ENCODE measurements around the gene STAC. TPM values are rescaled to one million over a fixed set of nuclear protein-coding genes. Genes with fewer than 3 reads are reported as not detected.

The STAC gene, protein sequence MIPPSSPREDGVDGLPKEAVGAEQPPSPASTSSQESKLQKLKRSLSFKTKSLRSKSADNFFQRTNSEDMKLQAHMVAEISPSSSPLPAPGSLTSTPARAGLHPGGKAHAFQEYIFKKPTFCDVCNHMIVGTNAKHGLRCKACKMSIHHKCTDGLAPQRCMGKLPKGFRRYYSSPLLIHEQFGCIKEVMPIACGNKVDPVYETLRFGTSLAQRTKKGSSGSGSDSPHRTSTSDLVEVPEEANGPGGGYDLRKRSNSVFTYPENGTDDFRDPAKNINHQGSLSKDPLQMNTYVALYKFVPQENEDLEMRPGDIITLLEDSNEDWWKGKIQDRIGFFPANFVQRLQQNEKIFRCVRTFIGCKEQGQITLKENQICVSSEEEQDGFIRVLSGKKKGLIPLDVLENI
- total RNA-seq = 0.08 and 3.2 TPM in 2 replicates

DNA sequence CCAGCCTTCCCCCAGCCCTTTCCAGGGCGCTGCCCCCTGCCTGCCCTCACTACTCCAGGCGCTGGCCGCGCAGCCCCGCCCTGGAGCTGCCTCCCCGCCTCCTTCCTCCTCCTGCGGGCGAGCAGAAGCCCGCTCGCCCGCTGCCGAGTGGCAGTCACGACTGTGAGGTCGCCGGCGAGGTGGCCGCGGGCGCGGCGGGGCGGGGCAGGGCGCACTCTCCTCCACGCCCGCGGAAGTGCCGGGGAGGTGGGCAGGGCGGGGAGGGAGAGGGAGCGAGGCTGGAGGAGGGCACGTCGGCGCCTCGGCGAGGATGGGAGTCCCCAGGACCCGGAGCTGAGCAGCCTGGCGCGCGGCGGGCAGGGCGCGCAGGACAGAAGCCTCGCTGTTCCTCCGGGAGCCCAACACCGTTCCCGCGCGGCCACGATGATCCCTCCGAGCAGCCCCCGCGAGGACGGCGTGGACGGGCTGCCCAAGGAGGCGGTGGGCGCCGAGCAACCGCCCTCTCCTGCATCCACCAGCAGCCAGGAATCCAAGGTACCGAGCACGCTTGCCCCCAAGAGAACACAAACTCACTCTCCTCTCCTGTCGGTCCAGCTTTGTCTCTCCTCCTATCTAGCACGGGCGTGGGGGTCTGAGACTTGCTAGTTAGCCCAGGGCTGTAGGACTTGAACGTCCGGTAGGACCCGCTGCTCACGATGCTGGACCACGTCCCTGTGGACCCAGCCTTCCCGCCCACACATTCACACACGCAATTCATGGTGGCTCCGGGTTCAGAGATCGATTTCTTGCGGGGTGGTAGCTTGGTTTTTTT lies at the start of gene STAC:
STAC (plus strand) TSS at position 284 of the 811 bp plus-strand sequence; CDS start at position 424, 140 bp downstream.

Measured in epithelial cell of alveolus of lung (primary cell).